HG02970 (cell line): ENCODE data around the gene BYSL.
"Not testable (repeated sequence)": the region's sequence is repeated elsewhere in the genome, so short reads cannot be mapped to it uniquely, and the experiment has no call there.

Source experiments
- ATAC-seq: cut with Tn5 transposase; IDR thresholded peaks from one replicate; pipeline ENCODE4 v1.9.1; 2021; ENCODE audit warnings: mild to moderate bottlenecking, moderate library complexity, moderate number of reproducible peaks; ENCODE audit not compliant: unreplicated experiment, low FRiP score

BYSL gene

GRCh38 chr6:41941280-41942066, 20.2 kb downstream of the BYSL start, which contains the start of gene CCND3:
CCND3 (minus strand) TSS chr6:41941808; CDS start chr6:41941649, 159 bp downstream.
- peak; percentile 92 for ATAC-seq

DNA sequence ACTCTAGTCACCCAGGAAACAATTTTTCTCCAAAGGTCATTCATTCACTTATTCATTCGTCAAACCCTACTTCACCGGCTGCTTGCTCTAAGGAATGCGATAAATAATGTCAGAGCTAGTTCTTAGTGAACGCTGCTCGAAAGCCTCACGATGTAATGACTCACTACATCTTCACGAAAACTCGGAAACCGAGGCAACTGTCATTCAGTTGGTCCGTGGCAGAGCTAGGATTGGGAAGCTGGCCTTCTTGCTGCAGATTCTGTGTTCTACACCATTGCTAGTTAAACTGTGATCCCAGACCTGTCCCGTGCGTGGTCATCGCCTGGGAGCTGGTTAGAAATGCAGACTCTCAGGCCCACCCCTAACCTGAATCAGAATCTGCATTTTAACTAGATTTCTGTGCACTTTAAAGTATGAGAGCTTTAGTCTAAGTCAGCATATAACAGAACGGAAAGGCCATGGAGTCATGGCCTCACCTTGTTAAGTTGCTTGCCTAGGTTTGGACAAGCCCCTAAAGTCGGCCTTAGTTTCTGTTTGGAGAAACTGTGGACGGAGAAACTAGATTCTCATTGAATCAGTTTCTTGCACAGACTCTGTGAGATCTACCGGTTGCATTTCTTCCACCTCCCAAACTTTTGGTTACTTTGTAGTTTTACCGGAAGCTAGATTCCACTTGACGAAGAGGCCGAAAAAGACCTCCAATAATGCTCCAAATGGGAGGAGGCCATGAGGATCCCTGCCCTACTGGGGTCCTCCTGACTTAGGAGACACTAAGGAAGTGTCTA, 21.0 kb downstream of the BYSL start:
- peak; percentile 4 for ATAC-seq

DNA sequence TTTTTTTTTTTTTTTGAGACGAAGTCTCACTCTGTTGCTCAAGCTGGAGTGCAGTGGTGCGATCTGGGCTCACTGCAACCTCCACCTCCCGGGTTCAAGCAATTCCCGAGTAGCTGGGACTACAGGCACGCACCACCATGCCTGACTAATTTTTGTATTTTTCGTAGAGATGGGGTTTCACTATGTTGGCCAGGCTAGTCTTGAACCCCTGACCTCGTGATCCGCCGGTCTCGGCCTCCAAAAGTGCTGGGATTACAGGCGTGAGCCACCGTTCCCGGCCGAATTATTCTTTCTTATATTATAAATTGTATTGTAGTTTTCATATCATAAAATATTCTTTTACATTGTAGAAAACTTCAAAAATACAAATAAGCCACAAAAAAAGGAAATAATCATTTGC, 21.6 kb downstream of the BYSL start:
- ATAC-seq: not testable (repeated sequence)

DNA sequence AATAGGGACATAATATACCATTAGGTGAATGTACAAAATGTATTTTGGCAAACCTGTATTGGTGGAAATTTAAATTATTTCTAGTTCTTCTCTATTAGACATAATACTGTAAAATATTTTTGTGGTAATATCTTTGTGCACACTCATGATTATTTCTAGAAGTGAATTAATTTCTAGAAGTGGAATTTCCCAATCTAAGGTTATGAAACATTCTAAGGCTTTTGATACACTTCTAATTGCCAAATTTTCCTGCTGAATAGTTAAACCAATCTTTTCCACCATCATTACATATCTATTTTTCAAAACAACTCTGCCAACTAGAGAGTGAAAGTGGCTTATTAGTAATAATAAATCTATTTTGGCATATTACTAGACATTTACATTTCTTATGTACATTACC, 22.2 kb downstream of the BYSL start:
- ATAC-seq: no peak

GRCh38 chr6:41947581-41948220, 26.4 kb downstream of the BYSL start:
- no peak for ATAC-seq

DNA sequence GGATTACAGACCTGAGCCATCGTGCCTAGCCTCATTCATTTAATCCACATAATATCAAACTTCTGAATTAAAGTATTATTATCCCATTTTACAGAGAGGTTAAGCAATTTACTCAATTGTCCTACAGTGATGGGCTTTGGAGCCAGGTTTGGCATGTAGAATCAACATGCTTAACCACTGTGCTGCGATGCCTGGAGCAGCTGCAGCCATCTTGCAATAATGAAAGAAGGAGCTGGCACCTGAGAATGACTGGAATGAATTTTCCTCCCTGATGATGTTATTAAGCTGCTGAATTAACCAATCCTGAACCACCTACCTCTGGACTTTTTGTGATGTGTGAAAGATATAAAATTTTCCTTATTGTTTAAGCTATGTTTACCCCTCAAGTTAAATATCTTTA, 33.4 kb downstream of the BYSL start:
- no peak for ATAC-seq

- no peak for ATAC-seq
These were observed 34.1 kb downstream of the BYSL start for GRCh38 chr6:41955412-41955811.

- ATAC-seq: no peak
These were observed 35.8 kb downstream of the BYSL start for GRCh38 chr6:41957117-41957516.

GRCh38 chr6:41958022-41958856, 36.9 kb downstream of the BYSL start:
- no peak for ATAC-seq

DNA sequence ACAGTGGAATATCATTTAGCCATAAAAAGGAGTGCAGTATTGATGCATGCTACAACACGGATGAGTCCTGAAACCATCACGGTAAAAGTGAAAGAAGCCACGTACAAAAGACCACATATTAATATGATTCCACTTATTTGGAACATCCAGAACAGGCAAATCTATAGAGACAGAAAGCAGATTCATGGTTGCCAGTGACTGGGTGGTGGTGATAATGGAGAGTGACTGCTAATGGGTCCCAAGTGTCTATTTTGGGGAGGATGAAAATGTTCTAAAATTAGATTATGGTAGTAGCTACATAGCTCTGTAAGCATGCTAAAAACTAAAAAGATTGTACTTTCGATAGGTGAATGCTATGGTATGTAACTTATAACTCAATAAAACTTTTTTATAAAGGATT, 38.7 kb downstream of the BYSL start:
- ATAC-seq: no peak

GRCh38 chr6:41963371-41963770, 42.1 kb downstream of the BYSL start:
- ATAC-seq: no peak

DNA sequence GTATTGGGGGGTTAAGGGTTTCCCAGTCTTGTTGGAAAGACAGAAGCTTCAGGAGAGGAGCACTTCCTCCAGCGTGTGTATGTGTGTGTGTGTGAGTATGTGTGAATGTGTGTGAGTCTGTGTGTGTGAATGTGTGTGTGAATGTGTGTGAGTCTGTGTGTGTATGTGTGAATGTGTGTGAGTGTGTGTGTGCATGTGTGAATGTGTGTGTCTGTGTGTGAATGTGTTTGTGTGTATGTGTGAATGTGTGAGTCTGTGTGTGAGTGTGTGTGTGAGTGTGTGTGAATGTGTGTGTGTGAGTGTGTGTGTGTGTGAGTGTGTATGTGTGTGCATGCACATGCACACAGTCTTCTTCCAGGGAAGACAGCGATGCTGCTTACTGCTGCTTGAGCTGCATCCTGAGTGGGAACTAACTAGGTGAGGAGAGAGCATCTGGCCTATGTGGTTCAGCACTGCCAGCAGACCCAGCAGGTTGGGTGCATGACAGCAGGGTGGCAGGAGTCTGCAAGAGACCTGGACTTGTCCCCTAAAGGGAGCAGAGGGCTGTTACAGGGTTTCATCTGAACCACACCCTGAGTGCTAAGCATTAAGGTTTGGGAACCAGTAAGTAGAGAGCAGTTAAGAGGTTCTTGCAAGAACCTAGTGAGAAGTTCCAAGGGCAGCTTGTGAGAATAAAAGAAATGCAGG, 43.0 kb downstream of the BYSL start:
- ATAC-seq: no peak

- no peak for ATAC-seq
These were observed 44.3 kb downstream of the BYSL start for GRCh38 chr6:41965429-41966213.

DNA sequence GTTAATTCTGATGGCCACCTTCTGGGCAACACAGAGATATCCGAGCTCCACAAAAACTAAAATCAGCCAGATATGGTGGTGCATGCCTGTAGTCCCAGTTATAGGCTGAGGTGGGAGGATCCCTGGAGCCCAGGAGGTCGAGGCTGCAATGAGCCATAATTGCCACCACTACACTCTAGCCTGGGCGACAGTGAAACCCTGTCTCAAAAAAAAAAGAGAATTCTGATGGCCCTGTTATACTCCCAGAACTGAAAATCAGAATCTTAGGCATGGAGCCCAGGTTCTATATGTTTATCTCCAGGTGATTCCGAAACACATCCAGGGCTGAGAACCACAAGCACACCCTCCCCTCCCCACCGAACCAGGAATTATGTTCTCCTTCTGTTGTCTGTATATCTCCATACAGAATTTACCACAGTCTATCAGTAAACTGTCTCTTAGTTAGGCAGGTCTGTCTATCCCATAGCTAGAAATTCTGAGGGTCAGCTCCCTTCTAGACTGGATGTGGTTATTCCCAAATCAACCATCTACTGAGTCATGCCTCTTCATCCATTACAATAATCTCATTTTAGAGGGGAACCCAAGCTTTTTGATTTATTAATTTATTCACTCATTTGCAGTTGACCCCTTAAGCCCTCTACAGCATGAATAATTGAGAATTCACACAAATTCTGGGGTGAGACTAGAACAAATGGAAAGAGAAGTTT, 45.1 kb downstream of the BYSL start:
- ATAC-seq: no peak

DNA sequence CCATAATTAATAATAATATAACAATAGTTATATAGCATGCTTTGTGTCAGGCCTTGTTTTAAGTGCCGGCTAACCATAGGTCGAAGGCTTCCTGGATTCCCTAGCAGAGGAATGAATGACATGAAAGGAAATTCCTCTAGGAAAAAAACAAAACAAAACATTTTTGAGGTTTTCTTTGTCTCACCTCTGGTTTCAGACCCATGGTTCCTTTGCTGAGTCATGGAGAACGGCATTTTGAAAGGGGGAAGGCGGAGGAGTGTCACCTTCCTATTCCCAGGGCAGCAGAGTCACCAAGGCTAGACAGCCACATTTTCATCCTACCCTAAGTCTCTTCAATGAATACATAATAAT, 45.6 kb downstream of the BYSL start:
- ATAC-seq: no peak

DNA sequence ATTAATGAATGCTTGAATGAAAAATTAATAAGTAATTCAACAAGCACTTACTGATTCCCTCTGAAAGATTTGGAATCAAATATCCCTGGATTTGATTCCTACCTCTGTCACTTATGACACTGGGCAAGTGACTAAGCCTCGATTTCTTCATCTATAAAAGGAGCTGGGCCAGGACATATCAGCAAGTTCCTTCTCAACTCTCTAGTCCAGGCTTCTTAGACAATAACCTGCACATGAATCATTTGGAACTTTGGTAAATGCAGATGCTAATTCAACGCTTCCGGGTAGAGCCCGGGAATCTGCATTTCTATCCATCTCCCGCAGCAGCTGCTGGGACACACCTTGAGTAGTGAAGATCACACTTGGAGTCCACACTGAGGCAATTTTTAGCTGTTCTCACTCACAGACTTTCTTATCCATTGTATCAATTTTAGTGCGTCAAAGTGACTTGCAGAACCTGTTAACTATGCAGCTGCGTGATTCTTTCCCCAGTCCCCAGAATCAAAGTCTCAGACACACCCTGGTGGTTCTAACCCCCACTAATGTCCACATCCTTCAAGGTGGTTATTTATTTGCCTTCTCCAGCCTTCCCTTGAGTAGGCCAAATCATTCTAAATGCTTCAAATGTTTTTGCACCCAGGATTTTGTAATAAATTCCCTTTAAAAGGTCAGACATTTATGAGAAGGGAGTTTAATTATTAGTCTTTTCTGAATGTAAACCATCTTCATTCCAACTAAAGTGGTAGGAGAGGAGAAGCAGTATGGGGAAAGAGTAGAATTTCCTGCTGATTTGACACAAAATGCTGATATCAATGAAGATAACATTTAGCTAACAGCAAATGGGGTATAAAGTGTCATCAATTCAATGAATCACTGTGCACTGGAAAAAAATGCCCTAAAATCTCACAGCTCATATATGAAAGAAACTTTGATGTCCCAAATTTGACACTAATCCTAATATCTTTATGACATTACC, 46.3 kb downstream of the BYSL start:
- no peak for ATAC-seq

DNA sequence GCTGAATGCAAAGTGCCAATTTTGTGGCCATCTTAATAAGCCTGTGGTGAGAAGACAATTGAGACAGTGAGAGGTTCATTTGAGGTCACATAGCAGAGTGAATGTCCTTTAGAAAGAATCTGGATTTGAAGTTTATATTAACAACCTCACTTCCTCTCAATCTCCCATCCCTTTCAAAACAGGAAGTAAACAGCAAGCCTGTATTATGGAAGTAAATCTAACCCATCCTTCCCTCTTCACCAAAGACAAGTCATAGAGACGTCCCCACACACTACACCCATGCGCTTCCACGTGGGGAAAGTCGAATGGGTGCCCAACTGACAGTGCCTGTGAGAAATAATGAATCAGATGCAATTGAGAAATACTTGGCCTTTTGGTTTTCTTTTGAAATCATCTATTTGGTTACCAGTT, 49.1 kb downstream of the BYSL start:
- no peak for ATAC-seq
